ENCODE results near the gene RFX1.
"Not testable (repeated sequence)": the region's sequence is repeated elsewhere in the genome, so short reads cannot be mapped to it uniquely, and the experiment has no call there.

RFX1 gene

GRCh38 chr19:14052470-14052869 is 46.4 kb upstream of the RFX1 start:
- H3K27me3 ChIP-seq (replicated peaks; ENCODE audit: insufficient read depth, low read length), result peaks cover 8% of the 10 kb centered on the region; the same call in 1 of the 2 replicates

GRCh38 chr19:14051980-14052379 is 45.9 kb upstream of the RFX1 start:
- no peak overlapping the region for H3K4me3 ChIP-seq (ENCODE audit: low read length)
- H4K20me1 ChIP-seq (ENCODE audit: insufficient read depth, low read length), result no peaks in the 10 kb centered on the region
- DNase-seq, result no peak
- H3K4me1 ChIP-seq (ENCODE audit: low read length), result no peaks in the 10 kb centered on the region
- no peak overlapping the region for H3K4me2 ChIP-seq (ENCODE audit: low read depth, low read length)
- peaks cover 8% of the 10 kb centered on the region; the same call in 1 of the 2 replicates for H3K27me3 ChIP-seq (replicated peaks; ENCODE audit: insufficient read depth, low read length)
- H3K27ac ChIP-seq (ENCODE audit: low read length), result no peak overlapping the region
- no peaks in the 10 kb centered on the region for H3F3A ChIP-seq (ENCODE audit: insufficient read depth, low read length)
- no peak overlapping the region for H3K9ac ChIP-seq (ENCODE audit: low read length)
- TF ChIP-seq EZH2phosphoT487 (IDR thresholded peaks at IDR 0.05; ENCODE audit: low read length) (no peak), EZH2 (optimal IDR thresholded peaks at IDR 0.05; ENCODE audit: low read depth, low read length) (no peak)
- TF ChIP-seq, protein P1, sequence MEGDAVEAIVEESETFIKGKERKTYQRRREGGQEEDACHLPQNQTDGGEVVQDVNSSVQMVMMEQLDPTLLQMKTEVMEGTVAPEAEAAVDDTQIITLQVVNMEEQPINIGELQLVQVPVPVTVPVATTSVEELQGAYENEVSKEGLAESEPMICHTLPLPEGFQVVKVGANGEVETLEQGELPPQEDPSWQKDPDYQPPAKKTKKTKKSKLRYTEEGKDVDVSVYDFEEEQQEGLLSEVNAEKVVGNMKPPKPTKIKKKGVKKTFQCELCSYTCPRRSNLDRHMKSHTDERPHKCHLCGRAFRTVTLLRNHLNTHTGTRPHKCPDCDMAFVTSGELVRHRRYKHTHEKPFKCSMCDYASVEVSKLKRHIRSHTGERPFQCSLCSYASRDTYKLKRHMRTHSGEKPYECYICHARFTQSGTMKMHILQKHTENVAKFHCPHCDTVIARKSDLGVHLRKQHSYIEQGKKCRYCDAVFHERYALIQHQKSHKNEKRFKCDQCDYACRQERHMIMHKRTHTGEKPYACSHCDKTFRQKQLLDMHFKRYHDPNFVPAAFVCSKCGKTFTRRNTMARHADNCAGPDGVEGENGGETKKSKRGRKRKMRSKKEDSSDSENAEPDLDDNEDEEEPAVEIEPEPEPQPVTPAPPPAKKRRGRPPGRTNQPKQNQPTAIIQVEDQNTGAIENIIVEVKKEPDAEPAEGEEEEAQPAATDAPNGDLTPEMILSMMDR (IDR thresholded peaks at IDR 0.05; ENCODE audit: low read length), result no peak
- H3K9me2 ChIP-seq (replicated peaks; ENCODE audit: insufficient read depth, low read length), result no peaks in the 10 kb centered on the region
- no peaks in the 10 kb centered on the region for H3K9me3 ChIP-seq (replicated peaks; ENCODE audit: insufficient read depth, low read length)
- no peaks in the 10 kb centered on the region for H3K79me2 ChIP-seq (ENCODE audit: low read length)
- no peak overlapping the region for H2AFZ ChIP-seq (ENCODE audit: low read length)
- H3K36me3 ChIP-seq (replicated peaks; ENCODE audit: insufficient read depth, low read length), result no peaks in the 10 kb centered on the region

More at GRCh38 chr19:14052470-14052869, 46.4 kb upstream of the RFX1 start:
- H3K36me3 ChIP-seq (replicated peaks; ENCODE audit: insufficient read depth, low read length), result no peaks in the 10 kb centered on the region
- no peaks in the 10 kb centered on the region for H3K4me1 ChIP-seq (ENCODE audit: low read length)
- H3K9ac ChIP-seq (ENCODE audit: low read length), result no peak overlapping the region
- no peak overlapping the region for H3K4me3 ChIP-seq (ENCODE audit: low read length)
- TF ChIP-seq EZH2 (optimal IDR thresholded peaks at IDR 0.05; ENCODE audit: low read depth, low read length) (no peak), EZH2phosphoT487 (IDR thresholded peaks at IDR 0.05; ENCODE audit: low read length) (no peak)
- TF ChIP-seq, protein P1 (IDR thresholded peaks at IDR 0.05; ENCODE audit: low read length), result no peak
- no peaks in the 10 kb centered on the region for H4K20me1 ChIP-seq (ENCODE audit: insufficient read depth, low read length)
- no peaks in the 10 kb centered on the region for H3K79me2 ChIP-seq (ENCODE audit: low read length)
- H3F3A ChIP-seq (ENCODE audit: insufficient read depth, low read length), result no peaks in the 10 kb centered on the region
- no peaks in the 10 kb centered on the region for H3K9me3 ChIP-seq (replicated peaks; ENCODE audit: insufficient read depth, low read length)
- H2AFZ ChIP-seq (ENCODE audit: low read length), result no peak overlapping the region
- no peak for DNase-seq
- no peaks in the 10 kb centered on the region for H3K9me2 ChIP-seq (replicated peaks; ENCODE audit: insufficient read depth, low read length)
- H3K27ac ChIP-seq (ENCODE audit: low read length), result no peak overlapping the region
- no peak overlapping the region for H3K4me2 ChIP-seq (ENCODE audit: low read depth, low read length)

DNA sequence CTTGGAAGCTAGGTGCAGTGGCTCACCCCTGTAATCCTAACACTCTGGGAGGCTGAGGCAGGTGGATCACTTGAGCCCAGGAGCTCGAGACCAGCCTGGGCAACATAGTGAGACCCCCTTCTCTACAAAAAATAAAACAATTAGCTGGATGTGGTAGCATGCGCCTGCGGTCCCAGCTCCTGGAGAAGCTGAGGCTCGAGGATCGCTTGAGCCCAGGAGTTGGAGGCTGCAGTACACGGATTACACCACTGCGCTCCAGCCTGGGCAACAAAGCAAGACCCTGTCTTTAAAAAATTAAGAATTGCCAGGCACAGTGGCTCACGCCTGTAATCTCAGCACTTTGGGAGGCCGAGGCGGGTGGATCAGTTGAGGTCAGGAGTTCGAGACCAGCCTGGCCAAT is 44.8 kb upstream of the RFX1 start:
- H3K9me2 ChIP-seq (replicated peaks; ENCODE audit: insufficient read depth, low read length); H3K9me3 ChIP-seq (replicated peaks; ENCODE audit: insufficient read depth, low read length); H3F3A ChIP-seq (ENCODE audit: insufficient read depth, low read length); DNase-seq; H3K4me3 ChIP-seq (ENCODE audit: low read length); H3K36me3 ChIP-seq (replicated peaks; ENCODE audit: insufficient read depth, low read length); H3K4me1 ChIP-seq (ENCODE audit: low read length); H3K79me2 ChIP-seq (ENCODE audit: low read length); H4K20me1 ChIP-seq (ENCODE audit: insufficient read depth, low read length); H3K9ac ChIP-seq (ENCODE audit: low read length); H2AFZ ChIP-seq (ENCODE audit: low read length); H3K27me3 ChIP-seq (replicated peaks; ENCODE audit: insufficient read depth, low read length); H3K27ac ChIP-seq (ENCODE audit: low read length); H3K4me2 ChIP-seq (ENCODE audit: low read depth, low read length): not testable (repeated sequence)

- Histone ChIP-seq H2AFZ (ENCODE audit: low read length) (no peak overlapping the region), H4K20me1 (ENCODE audit: insufficient read depth, low read length) (no peaks in the 10 kb centered on the region), H3K9ac (ENCODE audit: low read length) (no peak overlapping the region), H3K27me3 (replicated peaks; ENCODE audit: insufficient read depth, low read length) (peaks cover 8% of the 10 kb centered on the region; the same call in 1 of the 2 replicates), H3K9me3 (replicated peaks; ENCODE audit: insufficient read depth, low read length) (no peaks in the 10 kb centered on the region), H3K4me3 (ENCODE audit: low read length) (no peak overlapping the region), H3F3A (ENCODE audit: insufficient read depth, low read length) (no peaks in the 10 kb centered on the region), H3K79me2 (ENCODE audit: low read length) (no peaks in the 10 kb centered on the region), H3K36me3 (replicated peaks; ENCODE audit: insufficient read depth, low read length) (no peaks in the 10 kb centered on the region), H3K4me1 (ENCODE audit: low read length) (no peaks in the 10 kb centered on the region), H3K9me2 (replicated peaks; ENCODE audit: insufficient read depth, low read length) (no peaks in the 10 kb centered on the region), H3K4me2 (ENCODE audit: low read depth, low read length) (no peak overlapping the region), H3K27ac (ENCODE audit: low read length) (no peak overlapping the region)
- TF ChIP-seq EZH2phosphoT487 (IDR thresholded peaks at IDR 0.05; ENCODE audit: low read length), result no peak
- TF ChIP-seq, protein P1 (IDR thresholded peaks at IDR 0.05; ENCODE audit: low read length), result no peak
- no peak for TF ChIP-seq EZH2 (optimal IDR thresholded peaks at IDR 0.05; ENCODE audit: low read depth, low read length)
- DNase-seq, result no peak
These were observed 44.4 kb upstream of the RFX1 start for GRCh38 chr19:14050512-14050911.

Measured in MM.1S (cell line).